GM12873 (cell line): Measurements from ENCODE around the gene RWDD3.

Experiments
- CTCF ChIP-seq: IDR thresholded peaks from 2 replicates; pipeline ENCODE4 v1.5.1; 2012; ENCODE audit warnings: low read depth, mild to moderate bottlenecking, moderate library complexity, low read length, control low read depth; ENCODE audit not compliant: insufficient read depth; ENCODE audit errors: missing control alignments

The RWDD3 gene

GRCh38 chr1:95233737-95234500 is at the start of gene RWDD3:
Gene RWDD3 (plus strand): TSS chr1:95234210. CDS start chr1:95234231, 21 bp downstream.
- TF ChIP-seq CTCF, result peak; percentile 80

GRCh38 chr1:95186149-95186548 is 47.9 kb upstream of the RWDD3 start:
- TF ChIP-seq CTCF, result no peak

GRCh38 chr1:95193591-95193990 is 40.4 kb upstream of the RWDD3 start:
- no peak for TF ChIP-seq CTCF

GRCh38 chr1:95195046-95195445 is 39.0 kb upstream of the RWDD3 start:
- TF ChIP-seq CTCF, result no peak

GRCh38 chr1:95196017-95196416 is 38.0 kb upstream of the RWDD3 start:
- TF ChIP-seq CTCF, result no peak

- no peak for TF ChIP-seq CTCF
These were observed 36.3 kb upstream of the RWDD3 start for GRCh38 chr1:95197616-95198252.

- no peak for TF ChIP-seq CTCF
These were observed 32.1 kb upstream of the RWDD3 start for GRCh38 chr1:95201905-95202304.
